Ureter (tissue), 1 donor: Measurements from ENCODE around the gene VAPA. TPM values are rescaled to one million over a fixed set of nuclear protein-coding genes. Genes with fewer than 3 reads are reported as not detected.
"Not testable (repeated sequence)": the region's sequence is repeated elsewhere in the genome, so short reads cannot be mapped to it uniquely, and the experiment has no call there.

Experiments used
- DNase-seq: peaks from one replicate; pipeline ENCODE4 v3.0.0-alpha.2; 2020; ENCODE audit warnings: low spot score
- total RNA-seq: library from RNA; stranded (reverse); gene quantifications from one replicate; pipeline ENCODE4 v1.2.4, GENCODE V29; 2023
- donor health status: DM: yes; HTN: yes; CAD: no.

Gene VAPA
- total RNA-seq, 1 donor from 2014 or later = 249 TPM

GRCh38 chr18:9886005-9886348, 27.8 kb upstream of the VAPA start:
- no peak for DNase-seq

- DNase-seq = no peak
Observed at GRCh38 chr18:9887992-9888391, 25.8 kb upstream of the VAPA start.

- no peak for DNase-seq
Observed at GRCh38 chr18:9890196-9890595, 23.6 kb upstream of the VAPA start.

- DNase-seq = no peak
Observed at GRCh38 chr18:9890957-9891356, 22.9 kb upstream of the VAPA start.

GRCh38 chr18:9891515-9891914, 22.3 kb upstream of the VAPA start:
- not testable (repeated sequence) for DNase-seq

- no peak for DNase-seq
Observed at GRCh38 chr18:9894454-9895068, 19.3 kb upstream of the VAPA start.

GRCh38 chr18:9897129-9897528, 16.7 kb upstream of the VAPA start:
- DNase-seq = no peak

- not testable (repeated sequence) for DNase-seq
Observed at GRCh38 chr18:9897787-9898291, 16.0 kb upstream of the VAPA start.

- no peak for DNase-seq
Observed at GRCh38 chr18:9898792-9899549, 14.8 kb upstream of the VAPA start.

GRCh38 chr18:9899550-9899930, 14.3 kb upstream of the VAPA start:
- DNase-seq = not testable (repeated sequence)

- DNase-seq = no peak
Observed at GRCh38 chr18:9900699-9901098, 13.1 kb upstream of the VAPA start.

GRCh38 chr18:9901377-9901776, 12.4 kb upstream of the VAPA start:
- DNase-seq = no peak

GRCh38 chr18:9902264-9902663, 11.6 kb upstream of the VAPA start:
- DNase-seq = not testable (repeated sequence)

GRCh38 chr18:9902832-9903231, 11.0 kb upstream of the VAPA start:
- no peak for DNase-seq

- no peak for DNase-seq
Observed at GRCh38 chr18:9905401-9905922, 8.4 kb upstream of the VAPA start.

GRCh38 chr18:9906481-9906880, 7.3 kb upstream of the VAPA start:
- DNase-seq = no peak

GRCh38 chr18:9907867-9908266, 5.9 kb upstream of the VAPA start:
- DNase-seq = no peak

GRCh38 chr18:9910071-9910470, 3.7 kb upstream of the VAPA start:
- DNase-seq = no peak

- no peak for DNase-seq
Observed at GRCh38 chr18:9910661-9911060, 3.2 kb upstream of the VAPA start.

- no peak for DNase-seq
Observed at GRCh38 chr18:9911226-9911625, 2.6 kb upstream of the VAPA start.

- not testable (repeated sequence) for DNase-seq
Observed at GRCh38 chr18:9912285-9912684, 1.5 kb upstream of the VAPA start.

GRCh38 chr18:9913151-9913525, 678 bp upstream of the VAPA start:
- no peak for DNase-seq

GRCh38 chr18:9914334-9914583, 443 bp downstream of the VAPA start:
- DNase-seq = no peak
